GM12864 (cell line): Measurements from ENCODE around the gene CCSER2.

Source experiments
- DNase-seq: peaks from one replicate; pipeline ENCODE4 v3.0.0-alpha.2; 2011; ENCODE audit warnings: low read depth
- H3K4me3 ChIP-seq: 2 replicates; pipeline ENCODE4 v1.5.1; 2011; ENCODE audit warnings: mild to moderate bottlenecking, low read depth, low read length, control low read depth
- CTCF ChIP-seq: IDR thresholded peaks from 2 replicates; pipeline ENCODE4 v1.5.1; 2011; ENCODE audit warnings: low read depth, mild to moderate bottlenecking, moderate library complexity, low read length, control low read depth, inconsistent platforms; ENCODE audit errors: missing control alignments

The CCSER2 gene

GRCh38 chr10:84371944-84372343 lies 43.6 kb downstream of the CCSER2 start:
- DNase-seq, result no peak
- H3K4me3 ChIP-seq, result no peak overlapping the region
- TF ChIP-seq CTCF, result no peak

- H3K4me3 ChIP-seq, result no peak overlapping the region
- no peak for TF ChIP-seq CTCF
- no peak for DNase-seq
Observed at GRCh38 chr10:84373000-84373399, 44.6 kb downstream of the CCSER2 start.

GRCh38 chr10:84374455-84374854 lies 46.1 kb downstream of the CCSER2 start:
- DNase-seq, result no peak
- no peak overlapping the region for H3K4me3 ChIP-seq
- no peak for TF ChIP-seq CTCF

- TF ChIP-seq CTCF, result peak; percentile 71
- DNase-seq, result peak; percentile 38
Observed at GRCh38 chr10:84375011-84375410, 46.6 kb downstream of the CCSER2 start.

GRCh38 chr10:84375881-84376280 lies 47.5 kb downstream of the CCSER2 start:
- H3K4me3 ChIP-seq, result no peak overlapping the region
- no peak for TF ChIP-seq CTCF
- DNase-seq, result no peak

More at GRCh38 chr10:84375011-84375410, 46.6 kb downstream of the CCSER2 start:
- no peak overlapping the region for H3K4me3 ChIP-seq

- no peak overlapping the region for H3K4me3 ChIP-seq
- DNase-seq, result no peak
- no peak for TF ChIP-seq CTCF
Observed at GRCh38 chr10:84388148-84388547, 59.8 kb downstream of the CCSER2 start.

- DNase-seq, result no peak
- no peak overlapping the region for H3K4me3 ChIP-seq
- TF ChIP-seq CTCF, result no peak
Observed at GRCh38 chr10:84390364-84390763, 62.0 kb downstream of the CCSER2 start.
